HEK293 (cell line): Measurements from ENCODE around the gene TMEM127.

Experiments
- CTCF ChIA-PET: fragments of 350-600 bp; formaldehyde crosslinking; extraction: SDS; loops from one replicate; lab custom pipeline; 2021; ENCODE audit warnings: antibody characterized with exemption; lab: Yijun Ruan, JAX
- POLR2A ChIA-PET: fragments of 300-600 bp; formaldehyde crosslinking; extraction: SDS; loops from one replicate; lab custom pipeline; 2020; ENCODE audit warnings: antibody characterized with exemption, inconsistent platforms; lab: Yijun Ruan, JAX
- H3K27ac ChIP-seq: fragments of 200-500 bp; sonication (Bioruptor generic); 2 replicates; pipeline ENCODE4 v1.5.1; 2014; ENCODE audit warnings: low read depth, low read length, control low read depth, inconsistent platforms; ENCODE audit errors: extremely low read depth
- H3K36me3 ChIP-seq, 2 experiments: fragments of 200-500 bp in 1 of 2; sonication (Bioruptor generic) in 1 of 2; 1 replicate in 1 of 2; 2 replicates in 1 of 2; pipeline ENCODE4 v1.5.1; 2014 to 2017; ENCODE audit warnings: inconsistent platforms in 2 of 2, low read length in 2 of 2; ENCODE audit not compliant: control insufficient read depth in 2 of 2, insufficient read depth in 1 of 2
- H3K4me1 ChIP-seq: fragments of 200-500 bp; sonication (Bioruptor generic); 2 replicates; pipeline ENCODE4 v1.5.1; 2014; ENCODE audit warnings: mild to moderate bottlenecking, low read length, inconsistent platforms; ENCODE audit not compliant: control insufficient read depth, insufficient read depth
- H3K4me3 ChIP-seq: 2 replicates; pipeline ENCODE4 v1.5.1; 2011; ENCODE audit warnings: low read depth, mild to moderate bottlenecking, control low read depth, low read length, moderate library complexity
- H3K9me3 ChIP-seq: fragments of 200-500 bp; sonication (Bioruptor generic); 2 replicates; pipeline ENCODE4 v1.5.1; 2014; ENCODE audit warnings: low read depth, low read length, inconsistent platforms; ENCODE audit not compliant: control insufficient read depth, insufficient read depth
- BCL11A ChIP-seq: fragments of 450-650 bp; formaldehyde crosslinking; IDR thresholded peaks from 2 replicates; pipeline ENCODE4 v1.5.1; 2016; ENCODE audit warnings: low read depth, missing biosample characterization, missing genetic modification characterization
- GLIS1 ChIP-seq: fragments of 450-650 bp; formaldehyde crosslinking; IDR thresholded peaks from 2 replicates; pipeline ENCODE4 v1.5.1; 2016; ENCODE audit warnings: missing biosample characterization, missing genetic modification characterization
- KLF8 ChIP-seq: fragments of 450-650 bp; formaldehyde crosslinking; IDR thresholded peaks from 2 replicates; pipeline ENCODE4 v1.5.1; 2016; ENCODE audit warnings: missing biosample characterization, missing genetic modification characterization
- OSR2 ChIP-seq: fragments of 450-650 bp; formaldehyde crosslinking; IDR thresholded peaks from 2 replicates; pipeline ENCODE4 v1.5.1; 2016; ENCODE audit warnings: missing biosample characterization, missing genetic modification characterization
- REPIN1 ChIP-seq: fragments of 450-650 bp; formaldehyde crosslinking; IDR thresholded peaks from 2 replicates; pipeline ENCODE4 v1.5.1; 2017; ENCODE audit warnings: missing biosample characterization, missing genetic modification characterization, low read depth
- REST ChIP-seq: fragments of 450-650 bp; formaldehyde crosslinking; IDR thresholded peaks from 2 replicates; pipeline ENCODE4 v1.5.1; 2016; ENCODE audit warnings: missing biosample characterization, missing genetic modification characterization
- YY2 ChIP-seq: fragments of 450-650 bp; formaldehyde crosslinking; IDR thresholded peaks from 2 replicates; pipeline ENCODE4 v1.5.1; 2016; ENCODE audit warnings: missing biosample characterization, missing genetic modification characterization
- ZNF114 ChIP-seq: fragments of 450-650 bp; formaldehyde crosslinking; IDR thresholded peaks from 2 replicates; pipeline ENCODE4 v1.5.0; 2017; ENCODE audit warnings: missing biosample characterization, missing genetic modification characterization
- ZNF416 ChIP-seq: fragments of 450-650 bp; formaldehyde crosslinking; IDR thresholded peaks from 2 replicates; pipeline ENCODE4 v1.5.1; 2016; ENCODE audit warnings: missing biosample characterization, missing genetic modification characterization
- ZNF585B ChIP-seq: fragments of 450-650 bp; formaldehyde crosslinking; IDR thresholded peaks from 2 replicates; pipeline ENCODE4 v1.5.1; 2016; ENCODE audit warnings: missing biosample characterization, missing genetic modification characterization
- ZNF596 ChIP-seq: fragments of 450-650 bp; IDR thresholded peaks from 2 replicates; pipeline ENCODE4 v1.5.0; 2018; ENCODE audit warnings: missing biosample characterization, mild to moderate bottlenecking, missing genetic modification characterization, moderate library complexity
- ZNF624 ChIP-seq: fragments of 450-650 bp; formaldehyde crosslinking; IDR thresholded peaks from 2 replicates; pipeline ENCODE4 v1.5.1; 2017; ENCODE audit warnings: missing biosample characterization, missing genetic modification characterization
- ZNF629 ChIP-seq: fragments of 450-650 bp; formaldehyde crosslinking; IDR thresholded peaks from 2 replicates; pipeline ENCODE4 v1.5.1; 2017; ENCODE audit warnings: missing biosample characterization, missing genetic modification characterization
- ZNF639 ChIP-seq: fragments of 450-650 bp; formaldehyde crosslinking; IDR thresholded peaks from 2 replicates; pipeline ENCODE4 v1.5.1; 2016; ENCODE audit warnings: missing biosample characterization, missing genetic modification characterization
- ZNF792 ChIP-seq: fragments of 450-650 bp; formaldehyde crosslinking; IDR thresholded peaks from 2 replicates; pipeline ENCODE4 v1.5.1; 2016; ENCODE audit warnings: missing biosample characterization, missing genetic modification characterization
- ZSCAN30 ChIP-seq: fragments of 450-650 bp; IDR thresholded peaks from 2 replicates; pipeline ENCODE4 v1.5.1; 2018; ENCODE audit warnings: missing biosample characterization, mild to moderate bottlenecking, missing genetic modification characterization, moderate library complexity
- ZSCAN5A ChIP-seq: fragments of 450-650 bp; formaldehyde crosslinking; IDR thresholded peaks from 2 replicates; pipeline ENCODE4 v1.5.1; 2016; ENCODE audit warnings: missing biosample characterization, missing genetic modification characterization
- TF ChIP-seq, protein P1 (sequence below): sonication (generic); formaldehyde crosslinking; IDR thresholded peaks from 2 replicates; pipeline ENCODE4 v1.8.1; 2022; ENCODE audit warnings: mild to moderate bottlenecking, moderate library complexity, missing genetic modification reagents
- TF ChIP-seq, protein P2 (sequence below): fragments of 450-650 bp; formaldehyde crosslinking; IDR thresholded peaks from 2 replicates; pipeline ENCODE4 v1.5.1; 2016; ENCODE audit warnings: missing biosample characterization, missing genetic modification characterization
- TF ChIP-seq, protein P3 (sequence below): fragments of 450-650 bp; formaldehyde crosslinking; IDR thresholded peaks from 2 replicates; pipeline ENCODE4 v1.5.1; 2016; ENCODE audit warnings: missing biosample characterization, missing genetic modification characterization
- TF ChIP-seq, protein P4 (sequence below): fragments of 450-650 bp; formaldehyde crosslinking; IDR thresholded peaks from 2 replicates; pipeline ENCODE4 v1.5.1; 2017; ENCODE audit warnings: missing biosample characterization, missing genetic modification characterization

The TMEM127 gene

DNA sequence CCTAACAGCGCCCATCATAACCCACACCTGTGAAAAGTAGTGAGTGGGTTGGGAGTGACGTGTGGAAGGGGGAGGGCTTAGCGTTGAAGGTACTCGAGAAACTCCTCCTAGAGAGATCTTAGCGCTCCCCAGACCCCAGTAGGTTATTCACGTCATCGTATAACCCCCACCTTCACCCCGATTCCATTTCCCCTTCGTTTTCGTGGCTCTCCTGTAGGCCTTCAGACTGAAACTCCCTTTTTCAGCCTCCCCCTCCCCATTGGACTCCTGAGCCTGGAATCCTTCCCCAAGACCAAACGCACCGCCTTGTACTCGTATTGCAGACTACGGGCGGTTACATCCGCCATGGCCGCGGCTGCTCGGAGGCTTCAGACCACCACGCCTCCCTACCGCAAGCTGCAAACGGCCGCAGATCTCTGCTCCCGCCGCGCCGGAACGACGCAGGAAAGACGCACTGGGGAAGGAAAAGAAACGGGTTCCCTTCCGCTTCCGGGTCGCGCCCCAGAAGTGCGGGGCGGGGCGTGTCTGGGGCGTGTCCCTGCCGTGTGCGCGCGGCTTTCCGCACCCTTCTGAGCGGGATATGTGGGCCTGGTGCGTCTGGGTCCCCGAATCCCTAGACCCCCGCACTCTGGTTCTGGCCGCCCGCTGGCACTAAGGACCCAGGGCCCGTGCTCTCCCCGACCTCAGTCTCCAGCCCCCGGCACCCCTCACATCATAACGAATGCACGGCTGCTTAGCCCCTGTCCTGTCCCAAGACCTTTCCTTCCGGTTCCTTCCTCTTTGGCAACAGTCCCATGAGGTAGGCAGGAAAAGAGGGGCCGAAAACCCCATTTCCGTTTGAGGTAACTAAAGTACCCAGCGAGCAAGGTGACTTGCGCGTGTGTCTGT is 39.5 kb upstream of the TMEM127 start, which contains the start of gene SNRNP200:
Gene SNRNP200, minus strand, starts transcription at position 456 of the 888 bp plus-strand sequence. Its CDS starts 109 bp downstream, at position 347.
- peaks cover 27 to 43% of the 10 kb centered on the region in 2 experiments for H3K36me3 ChIP-seq
- TF ChIP-seq, protein P1, sequence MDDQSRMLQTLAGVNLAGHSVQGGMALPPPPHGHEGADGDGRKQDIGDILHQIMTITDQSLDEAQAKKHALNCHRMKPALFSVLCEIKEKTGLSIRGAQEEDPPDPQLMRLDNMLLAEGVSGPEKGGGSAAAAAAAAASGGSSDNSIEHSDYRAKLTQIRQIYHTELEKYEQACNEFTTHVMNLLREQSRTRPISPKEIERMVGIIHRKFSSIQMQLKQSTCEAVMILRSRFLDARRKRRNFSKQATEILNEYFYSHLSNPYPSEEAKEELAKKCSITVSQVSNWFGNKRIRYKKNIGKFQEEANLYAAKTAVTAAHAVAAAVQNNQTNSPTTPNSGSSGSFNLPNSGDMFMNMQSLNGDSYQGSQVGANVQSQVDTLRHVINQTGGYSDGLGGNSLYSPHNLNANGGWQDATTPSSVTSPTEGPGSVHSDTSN (CRISPR knock-in tag): peak; percentile 51; the same call in 1 of the 2 replicates
- TF ChIP-seq ZSCAN5A (tag by site-specific recombination) (no peak; the same call in 1 of the 2 replicates), ZNF639 (tag by site-specific recombination) (0 out of 2 replicates have a peak, but pooled peaks have one; percentile 27), ZNF114 (no peak), REST (tag by site-specific recombination) (no peak), KLF8 (tag by site-specific recombination) (peak; percentile 95), ZSCAN30 (tag by site-specific recombination) (peak; percentile 59; the same call in 1 of the 2 replicates), ZNF416 (no peak), ZNF792 (tag by site-specific recombination) (no peak), OSR2 (tag by site-specific recombination) (peak; percentile 25; the same call in 1 of the 2 replicates), ZNF624 (tag by site-specific recombination) (no peak), BCL11A (tag by site-specific recombination) (no peak), ZNF629 (tag by site-specific recombination) (peak; percentile 85), GLIS1 (tag by site-specific recombination) (peak; percentile 40), ZNF585B (tag by site-specific recombination) (no peak), ZNF596 (tag by site-specific recombination) (no peak), REPIN1 (tag by site-specific recombination) (no peak), YY2 (tag by site-specific recombination) (0 out of 2 replicates have a peak, but pooled peaks have one; percentile 39)
- TF ChIP-seq, protein P2, sequence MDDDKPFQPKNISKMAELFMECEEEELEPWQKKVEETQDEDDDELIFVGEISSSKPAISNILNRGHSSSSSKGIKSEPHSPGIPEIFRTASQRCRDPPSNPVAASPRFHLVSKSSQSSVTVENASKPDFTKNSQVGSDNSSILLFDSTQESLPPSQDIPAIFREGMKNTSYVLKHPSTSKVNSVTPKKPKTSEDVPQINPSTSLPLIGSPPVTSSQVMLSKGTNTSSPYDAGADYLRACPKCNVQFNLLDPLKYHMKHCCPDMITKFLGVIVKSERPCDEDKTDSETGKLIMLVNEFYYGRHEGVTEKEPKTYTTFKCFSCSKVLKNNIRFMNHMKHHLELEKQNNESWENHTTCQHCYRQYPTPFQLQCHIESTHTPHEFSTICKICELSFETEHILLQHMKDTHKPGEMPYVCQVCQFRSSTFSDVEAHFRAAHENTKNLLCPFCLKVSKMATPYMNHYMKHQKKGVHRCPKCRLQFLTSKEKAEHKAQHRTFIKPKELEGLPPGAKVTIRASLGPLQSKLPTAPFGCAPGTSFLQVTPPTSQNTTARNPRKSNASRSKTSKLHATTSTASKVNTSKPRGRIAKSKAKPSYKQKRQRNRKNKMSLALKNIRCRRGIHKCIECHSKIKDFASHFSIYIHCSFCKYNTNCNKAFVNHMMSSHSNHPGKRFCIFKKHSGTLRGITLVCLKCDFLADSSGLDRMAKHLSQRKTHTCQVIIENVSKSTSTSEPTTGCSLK (tag by site-specific recombination): no peak
- TF ChIP-seq, protein P3, sequence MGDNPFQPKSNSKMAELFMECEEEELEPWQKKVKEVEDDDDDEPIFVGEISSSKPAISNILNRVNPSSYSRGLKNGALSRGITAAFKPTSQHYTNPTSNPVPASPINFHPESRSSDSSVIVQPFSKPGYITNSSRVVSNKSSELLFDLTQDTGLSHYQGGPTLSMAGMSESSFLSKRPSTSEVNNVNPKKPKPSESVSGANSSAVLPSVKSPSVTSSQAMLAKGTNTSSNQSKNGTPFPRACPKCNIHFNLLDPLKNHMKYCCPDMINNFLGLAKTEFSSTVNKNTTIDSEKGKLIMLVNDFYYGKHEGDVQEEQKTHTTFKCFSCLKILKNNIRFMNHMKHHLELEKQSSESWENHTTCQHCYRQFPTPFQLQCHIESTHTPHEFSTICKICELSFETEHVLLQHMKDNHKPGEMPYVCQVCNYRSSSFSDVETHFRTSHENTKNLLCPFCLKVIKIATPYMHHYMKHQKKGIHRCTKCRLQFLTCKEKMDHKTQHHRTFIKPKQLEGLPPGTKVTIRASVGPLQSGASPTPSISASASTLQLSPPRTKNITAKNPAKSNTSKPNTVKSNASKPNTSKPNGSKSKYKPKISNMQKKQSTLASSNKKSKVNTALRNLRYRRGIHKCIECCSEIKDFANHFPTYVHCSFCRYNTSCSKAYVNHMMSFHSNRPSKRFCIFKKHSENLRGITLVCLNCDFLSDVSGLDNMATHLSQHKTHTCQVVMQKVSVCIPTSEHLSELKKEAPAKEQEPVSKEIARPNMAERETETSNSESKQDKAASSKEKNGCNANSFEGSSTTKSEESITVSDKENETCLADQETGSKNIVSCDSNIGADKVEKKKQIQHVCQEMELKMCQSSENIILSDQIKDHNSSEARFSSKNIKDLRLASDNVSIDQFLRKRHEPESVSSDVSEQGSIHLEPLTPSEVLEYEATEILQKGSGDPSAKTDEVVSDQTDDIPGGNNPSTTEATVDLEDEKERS (tag by site-specific recombination): no peak
- TF ChIP-seq, protein P4, sequence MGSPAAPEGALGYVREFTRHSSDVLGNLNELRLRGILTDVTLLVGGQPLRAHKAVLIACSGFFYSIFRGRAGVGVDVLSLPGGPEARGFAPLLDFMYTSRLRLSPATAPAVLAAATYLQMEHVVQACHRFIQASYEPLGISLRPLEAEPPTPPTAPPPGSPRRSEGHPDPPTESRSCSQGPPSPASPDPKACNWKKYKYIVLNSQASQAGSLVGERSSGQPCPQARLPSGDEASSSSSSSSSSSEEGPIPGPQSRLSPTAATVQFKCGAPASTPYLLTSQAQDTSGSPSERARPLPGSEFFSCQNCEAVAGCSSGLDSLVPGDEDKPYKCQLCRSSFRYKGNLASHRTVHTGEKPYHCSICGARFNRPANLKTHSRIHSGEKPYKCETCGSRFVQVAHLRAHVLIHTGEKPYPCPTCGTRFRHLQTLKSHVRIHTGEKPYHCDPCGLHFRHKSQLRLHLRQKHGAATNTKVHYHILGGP: no peak

More for the DNA sequence above, 39.5 kb upstream of the TMEM127 start, which contains the start of gene SNRNP200:
- Histone ChIP-seq H3K27ac (peak within 1 kb of the TSS; percentile 69), H3K9me3 (no peaks in the 10 kb centered on the region), H3K4me1 (peaks cover 9% of the 10 kb centered on the region; the same call in 1 of the 2 replicates), H3K4me3 (peak within 1 kb of the TSS; percentile 76)
- ChIA-PET POLR2A (interaction anchor here (0.5 to 2.0 kb wide), 8 partner anchors 16 to 123 kb away, joined by 3 to 16 read pairs (median 4); partner anchors contain the start of genes CIAO1, NCAPH and TMEM127), CTCF (interaction anchor here (0.6 to 1.7 kb wide), 7 partner anchors 30 to 206 kb away, joined by 3 to 4 read pairs (median 3); no protein-coding TSS in a partner anchor)
